Progenitor cell of endocrine pancreas (in vitro differentiated cells): ENCODE measurements around the gene TMED1. TPM values are rescaled to one million over a fixed set of nuclear protein-coding genes. Genes with fewer than 3 reads are reported as not detected.
A peak's percentile ranks its signal among the peaks of the same experiment; 100 is the strongest.
"Not testable (repeated sequence)": the region's sequence is repeated elsewhere in the genome, so short reads cannot be mapped to it uniquely, and the experiment has no call there.

Experiments
- DNase-seq: peaks from one replicate; pipeline ENCODE4 v3.0.0; 2021; ENCODE audit warnings: low spot score; ENCODE audit not compliant: unreplicated experiment
- H3K27ac Mint-ChIP-seq: 2 replicates; pipeline ENCODE4 v1.8.0; 2021; ENCODE audit warnings: mild to moderate bottlenecking, moderate library complexity, mixed read lengths
- H3K27me3 Mint-ChIP-seq: 2 replicates; pipeline ENCODE4 v1.8.0; 2021; ENCODE audit warnings: mixed read lengths
- H3K36me3 Mint-ChIP-seq: 2 replicates; pipeline ENCODE4 v1.8.0; 2022; ENCODE audit warnings: mixed read lengths; ENCODE audit not compliant: insufficient read depth
- H3K4me1 Mint-ChIP-seq: 2 replicates; pipeline ENCODE4 v1.8.0; 2021; ENCODE audit warnings: low read depth, mixed read lengths
- H3K4me3 Mint-ChIP-seq: 2 replicates; pipeline ENCODE4 v1.8.0; 2021; ENCODE audit warnings: low read depth, mild to moderate bottlenecking, moderate library complexity, mixed read lengths
- H3K9me3 Mint-ChIP-seq: 2 replicates; pipeline ENCODE4 v1.8.0; 2021; ENCODE audit warnings: low read depth, mixed read lengths
- CTCF ChIP-seq: fragments of 200-600 bp; sonication (generic); IDR thresholded peaks from one replicate; pipeline ENCODE4 v1.5.0; 2021; ENCODE audit warnings: antibody characterized with exemption, mild to moderate bottlenecking; ENCODE audit not compliant: unreplicated experiment
- total RNA-seq: library from RNA; stranded (reverse); gene quantifications from 2 replicates; pipeline ENCODE4 v1.2.1, GENCODE V29; 2021

Gene TMED1
- total RNA-seq, 1 donor from 2014 or later, result 39.3 TPM

GRCh38 chr19:10872546-10873107 is 36.6 kb upstream of the TMED1 start:
- TF ChIP-seq CTCF, result no peak
- H3K36me3 Mint-ChIP-seq, result no peaks in the 10 kb centered on the region
- peak overlapping the region; percentile 88 for H3K27ac Mint-ChIP-seq
- no peak for DNase-seq
- H3K4me1 Mint-ChIP-seq, result peaks cover 9% of the 10 kb centered on the region
- peak overlapping the region; percentile 77 for H3K4me3 Mint-ChIP-seq
- no peaks in the 10 kb centered on the region for H3K27me3 Mint-ChIP-seq
- no peaks in the 10 kb centered on the region for H3K9me3 Mint-ChIP-seq

DNA sequence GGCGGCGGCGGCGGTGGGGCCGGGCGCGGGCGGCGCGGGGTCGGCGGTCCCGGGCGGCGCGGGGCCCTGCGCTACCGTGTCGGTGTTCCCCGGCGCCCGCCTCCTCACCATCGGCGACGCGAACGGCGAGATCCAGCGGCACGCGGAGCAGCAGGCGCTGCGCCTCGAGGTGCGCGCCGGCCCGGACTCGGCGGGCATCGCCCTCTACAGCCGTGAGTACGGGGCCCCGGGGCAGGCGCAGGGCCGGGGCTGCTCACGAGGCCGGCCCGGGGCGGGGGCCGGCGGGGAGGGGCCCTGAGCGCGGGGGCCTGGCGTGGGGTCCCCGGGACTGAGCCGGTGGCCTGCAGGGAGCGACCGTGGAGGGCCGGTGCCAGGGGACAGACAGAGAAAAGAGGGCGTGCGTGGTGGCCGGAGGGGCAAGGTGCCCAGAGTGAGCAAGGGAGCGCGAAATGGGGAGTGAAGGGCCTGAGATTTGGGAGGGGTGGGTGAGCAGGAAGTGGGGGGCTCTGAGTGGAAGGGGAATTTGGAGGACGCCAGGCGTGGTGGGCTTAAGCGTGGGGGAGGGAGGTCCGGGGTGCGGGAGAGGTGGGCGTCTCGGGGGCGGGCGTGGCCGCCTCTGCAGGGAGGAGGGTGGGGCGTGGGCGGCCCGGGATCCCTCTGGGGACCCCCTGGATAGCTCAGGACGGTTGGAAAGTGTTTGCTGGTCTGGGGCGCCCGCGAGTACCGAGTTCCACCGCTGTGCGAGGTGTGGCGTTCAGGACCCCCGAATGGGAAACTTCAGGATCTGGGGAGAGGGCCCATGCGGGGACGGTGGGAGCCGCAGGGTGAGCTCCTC is 35.9 kb upstream of the TMED1 start:
- no peaks in the 10 kb centered on the region for H3K9me3 Mint-ChIP-seq
- H3K4me1 Mint-ChIP-seq, result peaks cover 9% of the 10 kb centered on the region
- peak; percentile 39 for DNase-seq
- no peaks in the 10 kb centered on the region for H3K36me3 Mint-ChIP-seq
- H3K4me3 Mint-ChIP-seq, result peak overlapping the region; percentile 77
- peak overlapping the region; percentile 88 for H3K27ac Mint-ChIP-seq
- H3K27me3 Mint-ChIP-seq, result no peaks in the 10 kb centered on the region
- peak; percentile 46 for TF ChIP-seq CTCF

DNA sequence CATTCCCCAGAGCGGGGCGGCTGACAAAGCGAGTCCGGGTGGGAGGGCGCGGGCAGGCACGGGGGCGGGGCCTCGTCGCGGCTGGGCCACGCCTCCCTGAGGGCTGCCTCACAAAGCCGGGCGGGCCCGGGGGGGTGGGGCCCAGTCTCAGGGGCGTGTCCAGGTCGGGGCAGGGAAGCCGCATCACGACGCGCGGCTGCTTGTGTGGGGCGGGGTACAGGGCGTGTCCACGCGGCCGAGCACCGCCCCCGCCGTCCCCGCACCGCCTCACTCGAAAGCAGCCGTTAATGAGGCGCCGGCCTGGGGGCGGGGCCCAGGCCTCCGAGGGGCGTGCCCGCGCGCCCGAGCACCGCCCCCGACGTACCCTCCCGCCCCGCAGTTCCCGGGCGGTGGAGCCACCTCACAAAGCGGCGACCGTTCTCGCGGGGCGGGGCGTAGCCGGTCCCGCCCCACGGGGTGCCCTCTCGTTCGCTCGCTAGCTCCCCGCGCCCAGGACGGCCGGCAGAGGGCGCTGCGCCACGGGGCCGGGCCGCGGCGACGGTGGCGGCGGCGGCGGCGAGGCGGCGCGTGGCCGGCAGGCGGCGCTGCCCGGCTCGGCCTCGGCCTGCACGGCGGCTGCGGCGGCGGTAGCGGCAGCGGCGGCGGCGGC is 35.1 kb upstream of the TMED1 start, which contains the start of gene CARM1:
TSS of gene CARM1 (plus strand) at position 599 of the 649 bp plus-strand sequence. CDS start 150 bp downstream, outside the sequence.
- Mint-ChIP-seq H3K27ac (peak within 1 kb of the TSS; percentile 90), H3K4me3 (peak within 1 kb of the TSS; percentile 79), H3K9me3 (no peaks in the 10 kb centered on the region)

DNA sequence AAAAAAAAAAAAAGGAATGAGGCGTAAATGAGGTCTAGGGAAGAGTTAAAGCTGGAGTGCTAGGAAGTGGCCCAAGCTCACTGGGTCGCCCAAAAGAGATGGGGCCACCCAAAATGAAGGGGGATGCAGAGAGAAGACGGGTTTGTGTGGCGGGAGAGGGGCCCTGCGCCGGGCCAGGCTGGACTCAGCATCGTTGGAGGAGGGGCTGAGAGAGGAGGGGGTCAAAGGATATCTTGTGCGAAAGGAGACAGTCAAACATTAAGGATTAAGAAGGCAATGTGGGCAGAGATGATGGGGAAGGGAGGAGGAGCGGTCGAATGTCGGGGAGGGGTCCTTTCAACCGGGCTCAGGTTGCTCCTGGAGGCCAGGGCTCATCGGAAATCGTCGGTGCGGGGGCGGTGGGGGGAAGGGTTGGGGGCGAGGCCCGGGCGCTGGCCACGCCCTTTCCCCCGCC is 34.5 kb upstream of the TMED1 start:
- Mint-ChIP-seq H3K4me1 (peaks cover 9% of the 10 kb centered on the region), H3K27me3 (no peaks in the 10 kb centered on the region), H3K4me3 (peak overlapping the region; percentile 79), H3K36me3 (no peaks in the 10 kb centered on the region), H3K27ac (peak overlapping the region; percentile 90), H3K9me3 (no peaks in the 10 kb centered on the region)
- DNase-seq, result no peak
- no peak for TF ChIP-seq CTCF

More for the DNA sequence above, 35.1 kb upstream of the TMED1 start, which contains the start of gene CARM1:
- H3K4me1 Mint-ChIP-seq, result peaks cover 9% of the 10 kb centered on the region
- H3K36me3 Mint-ChIP-seq, result no peaks in the 10 kb centered on the region
- H3K27me3 Mint-ChIP-seq, result no peaks in the 10 kb centered on the region
- TF ChIP-seq CTCF, result peak; percentile 69
- peak; percentile 99 for DNase-seq

DNA sequence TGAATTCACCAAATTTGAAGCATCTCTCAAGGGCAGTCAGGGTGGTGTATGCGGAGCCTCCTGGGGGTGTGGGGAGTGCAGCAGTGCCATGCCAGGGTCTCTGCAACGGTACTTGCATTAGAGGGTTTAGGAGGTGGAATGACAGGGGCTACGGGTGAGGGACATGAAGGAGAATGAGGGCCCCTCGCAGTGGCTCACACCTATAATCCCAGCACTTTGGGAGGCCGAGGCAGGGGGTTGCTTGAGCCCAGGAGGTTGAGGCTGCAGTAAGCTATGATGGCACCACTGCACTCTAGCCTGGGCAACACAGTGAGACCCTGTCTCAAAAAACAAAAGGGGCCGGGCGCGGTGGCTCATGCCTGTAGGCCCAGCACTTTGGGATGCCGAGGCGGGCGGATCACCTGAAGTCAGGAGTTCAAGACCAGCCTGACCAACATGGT is 33.9 kb upstream of the TMED1 start:
- not testable (repeated sequence) for H3K4me1 Mint-ChIP-seq, H3K27me3 Mint-ChIP-seq, H3K9me3 Mint-ChIP-seq, H3K36me3 Mint-ChIP-seq, DNase-seq
- Mint-ChIP-seq H3K27ac (peak overlapping the region; percentile 56), H3K4me3 (peak overlapping the region; percentile 79)
